GM10847 (cell line): Measurements from ENCODE around the gene MOCS1.

Experiments used
- POLR2A ChIP-seq: IDR thresholded peaks from 2 replicates; pipeline ENCODE4 v1.6.1; 2011; ENCODE audit not compliant: insufficient read length; ENCODE audit errors: extremely low read depth

MOCS1 gene

DNA sequence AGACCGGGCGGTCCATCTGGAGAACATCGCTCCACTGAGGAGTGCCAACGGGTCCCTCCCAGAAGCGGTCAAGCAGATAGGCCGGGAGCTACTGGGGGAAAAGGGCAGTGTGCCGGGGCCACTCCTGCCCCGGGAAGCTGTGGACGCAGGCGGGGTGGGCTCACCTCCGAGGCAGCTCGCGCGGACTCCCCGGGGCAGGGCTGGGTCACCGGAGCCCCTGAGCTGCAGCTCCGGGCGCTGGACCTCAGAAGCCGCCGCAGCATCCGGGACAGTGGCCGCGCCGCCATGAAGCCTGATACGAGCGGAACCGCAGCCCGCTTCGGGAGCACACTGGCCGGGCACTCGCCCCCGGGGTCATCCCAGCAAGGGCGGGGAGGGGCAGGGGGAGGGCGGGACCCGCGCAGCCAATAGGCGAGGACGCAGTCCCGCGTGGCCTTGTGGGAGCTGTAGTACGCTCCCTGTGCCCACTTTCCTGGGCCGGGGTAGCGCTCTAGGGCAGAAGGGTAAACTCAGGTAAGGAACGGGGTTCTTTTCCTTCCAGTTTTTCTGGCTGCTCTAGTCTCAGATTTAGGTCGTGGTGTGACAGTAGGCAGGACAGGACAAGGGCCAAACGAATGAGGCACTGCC, at the start of gene MOCS1:
Gene MOCS1 (minus strand): TSS at position 332 of the 627 bp plus-strand sequence. CDS start 45 bp downstream, at position 287.
- TF ChIP-seq POLR2A: no peak

GRCh38 chr6:39984051-39984450, 49.8 kb upstream of the MOCS1 start:
- TF ChIP-seq POLR2A: no peak

DNA sequence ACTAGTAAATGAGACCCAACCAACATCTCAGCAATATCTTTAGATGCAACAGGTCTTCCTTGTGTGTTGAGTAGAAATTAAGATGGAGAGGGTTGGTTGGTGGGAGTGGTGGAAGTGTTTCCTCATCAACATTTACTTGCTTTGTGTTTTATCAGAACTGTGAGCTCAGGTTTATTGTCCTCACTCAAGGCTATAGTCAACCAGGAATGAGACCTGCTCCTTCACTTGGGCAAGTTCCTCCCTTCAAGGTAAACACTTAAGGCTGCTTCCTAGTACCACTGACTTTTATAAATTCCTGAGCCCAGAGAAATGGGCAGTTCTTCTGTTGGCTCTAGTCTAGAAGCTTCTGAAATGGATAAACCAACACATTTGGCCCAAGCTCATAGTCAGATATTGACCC, 48.9 kb upstream of the MOCS1 start:
- TF ChIP-seq POLR2A: no peak

GRCh38 chr6:39982720-39983119, 48.5 kb upstream of the MOCS1 start:
- no peak for TF ChIP-seq POLR2A

- TF ChIP-seq POLR2A: no peak
Observed at GRCh38 chr6:39980839-39981580, 46.7 kb upstream of the MOCS1 start.

DNA sequence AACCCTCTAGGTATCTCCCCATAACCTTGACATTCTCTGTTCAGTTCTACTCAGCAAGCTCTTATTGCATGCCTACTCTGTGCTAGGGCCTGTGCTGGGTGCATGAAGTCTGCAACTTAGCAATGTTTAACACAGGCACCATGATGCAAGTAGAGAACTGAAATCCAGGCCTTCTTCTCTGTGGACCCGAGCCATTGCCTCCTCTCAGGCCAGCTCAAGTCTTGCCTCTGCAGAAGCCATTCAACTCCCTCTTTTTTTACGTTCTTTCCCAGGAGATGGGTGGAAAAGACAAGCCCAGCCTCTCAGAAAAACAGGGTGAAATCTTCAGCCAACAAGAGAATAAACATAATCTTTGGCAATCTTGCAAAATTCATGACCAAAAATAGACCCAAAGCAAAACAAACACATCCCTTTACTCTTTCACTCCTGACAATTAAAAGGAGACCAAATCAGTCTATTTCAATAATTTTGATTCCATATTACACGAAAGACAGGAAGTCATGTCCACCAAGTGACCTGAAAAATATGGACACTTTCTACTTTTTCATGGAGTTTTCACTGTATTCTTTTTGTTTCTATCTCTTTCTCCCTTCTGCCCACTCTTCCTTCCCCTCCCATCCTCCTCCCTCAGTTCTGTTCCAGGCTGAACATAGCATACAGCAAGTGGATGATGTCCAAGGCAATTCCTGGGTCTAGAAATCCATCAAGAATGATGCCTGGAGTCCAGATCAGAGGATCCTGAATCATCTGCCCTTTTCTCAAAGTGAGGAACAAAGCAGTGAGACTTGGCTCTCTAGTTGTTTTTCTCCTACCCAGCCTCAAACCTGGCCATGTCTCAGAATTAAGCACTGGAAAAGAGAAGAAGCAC, 45.4 kb upstream of the MOCS1 start:
- TF ChIP-seq POLR2A: no peak

DNA sequence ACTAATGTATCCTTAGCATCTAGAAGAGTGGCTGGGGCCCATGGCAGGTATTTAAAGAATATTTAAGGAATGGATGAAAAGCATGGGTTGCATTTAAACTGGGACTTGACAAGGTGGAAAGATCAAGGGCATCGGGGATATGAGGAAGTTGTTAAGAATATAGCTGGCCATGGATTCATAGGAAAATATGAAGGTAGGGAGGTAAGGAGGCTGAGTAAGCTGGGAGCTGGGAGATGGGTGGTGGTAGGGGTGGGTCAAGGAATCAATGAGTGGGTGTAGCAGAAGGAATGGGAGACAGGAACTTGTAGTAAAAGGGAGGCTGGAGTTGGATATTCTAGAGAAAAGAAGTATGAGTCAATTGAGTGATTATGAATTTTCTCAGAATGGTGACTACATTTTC, 44.0 kb upstream of the MOCS1 start:
- no peak for TF ChIP-seq POLR2A

- no peak for TF ChIP-seq POLR2A
Observed at GRCh38 chr6:39973661-39974060, 39.4 kb upstream of the MOCS1 start.

DNA sequence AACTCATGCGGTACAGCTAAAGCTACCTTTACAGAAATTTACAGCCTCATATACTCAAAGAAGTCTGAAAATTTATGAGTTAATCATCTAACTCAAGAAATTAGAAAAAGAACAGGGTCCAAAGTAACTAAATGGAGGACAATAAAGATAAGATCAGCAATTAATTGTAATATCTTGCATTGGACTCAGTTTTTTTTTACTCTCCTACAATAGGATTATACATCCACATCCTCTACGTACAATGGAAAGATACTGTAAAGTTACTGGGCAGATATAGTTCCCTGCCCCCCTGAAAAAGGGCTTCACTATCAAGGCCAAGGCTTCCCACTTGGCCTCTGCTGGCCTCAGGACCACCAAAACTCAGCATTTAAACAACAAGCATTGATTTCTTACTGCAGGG, 31.5 kb upstream of the MOCS1 start:
- no peak for TF ChIP-seq POLR2A

DNA sequence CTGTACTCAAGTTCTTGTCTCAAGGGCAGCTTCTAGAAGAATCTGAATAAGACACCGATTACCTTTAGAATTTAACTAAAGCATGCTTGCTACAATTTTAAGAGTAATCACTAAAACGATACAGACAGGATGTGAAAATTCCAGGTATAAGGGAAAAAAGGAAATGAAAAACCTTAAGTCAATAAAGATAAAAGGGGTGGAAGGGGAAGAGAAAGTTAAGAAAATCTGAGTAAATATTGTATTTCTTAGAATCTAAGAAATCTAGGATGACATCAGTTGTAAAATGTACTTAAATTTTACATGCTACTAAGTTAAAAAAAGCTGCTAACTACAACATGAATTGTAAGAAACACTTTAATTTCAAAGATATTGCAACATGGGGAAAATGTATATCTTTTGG, 30.3 kb upstream of the MOCS1 start:
- TF ChIP-seq POLR2A: no peak

- TF ChIP-seq POLR2A: no peak
Observed at GRCh38 chr6:39964094-39964493, 29.8 kb upstream of the MOCS1 start.

GRCh38 chr6:39962831-39963230, 28.6 kb upstream of the MOCS1 start:
- no peak for TF ChIP-seq POLR2A

GRCh38 chr6:39961178-39961577, 26.9 kb upstream of the MOCS1 start:
- TF ChIP-seq POLR2A: no peak

- TF ChIP-seq POLR2A: no peak
Observed at GRCh38 chr6:39958947-39959346, 24.7 kb upstream of the MOCS1 start.

GRCh38 chr6:39956936-39957335, 22.7 kb upstream of the MOCS1 start:
- no peak for TF ChIP-seq POLR2A
